Endometrial microvascular endothelial cells (primary cell): ENCODE measurements around the gene SFMBT2. TPM values are rescaled to one million over a fixed set of nuclear protein-coding genes. Genes with fewer than 3 reads are reported as not detected.

Experiments used
- in situ Hi-C: cut with HindIII; loops from 2 replicates; pipeline ENCODE4 v1.10.0; 2017; ENCODE audit warnings: low sequenced_read_pairs, low pct_unique_long_range_greater_than_20kb; ENCODE audit errors: inconsistent ontology term
- total RNA-seq: library from RNA; depleted of rRNA; stranded (reverse); fragments of >200 nt; gene quantifications from one replicate; pipeline ENCODE4 v1.2.3, GENCODE V29; 2015; ENCODE audit errors: inconsistent ontology term

The SFMBT2 gene
- total RNA-seq, 1 donor from 2014 or later: 1.2 TPM

DNA sequence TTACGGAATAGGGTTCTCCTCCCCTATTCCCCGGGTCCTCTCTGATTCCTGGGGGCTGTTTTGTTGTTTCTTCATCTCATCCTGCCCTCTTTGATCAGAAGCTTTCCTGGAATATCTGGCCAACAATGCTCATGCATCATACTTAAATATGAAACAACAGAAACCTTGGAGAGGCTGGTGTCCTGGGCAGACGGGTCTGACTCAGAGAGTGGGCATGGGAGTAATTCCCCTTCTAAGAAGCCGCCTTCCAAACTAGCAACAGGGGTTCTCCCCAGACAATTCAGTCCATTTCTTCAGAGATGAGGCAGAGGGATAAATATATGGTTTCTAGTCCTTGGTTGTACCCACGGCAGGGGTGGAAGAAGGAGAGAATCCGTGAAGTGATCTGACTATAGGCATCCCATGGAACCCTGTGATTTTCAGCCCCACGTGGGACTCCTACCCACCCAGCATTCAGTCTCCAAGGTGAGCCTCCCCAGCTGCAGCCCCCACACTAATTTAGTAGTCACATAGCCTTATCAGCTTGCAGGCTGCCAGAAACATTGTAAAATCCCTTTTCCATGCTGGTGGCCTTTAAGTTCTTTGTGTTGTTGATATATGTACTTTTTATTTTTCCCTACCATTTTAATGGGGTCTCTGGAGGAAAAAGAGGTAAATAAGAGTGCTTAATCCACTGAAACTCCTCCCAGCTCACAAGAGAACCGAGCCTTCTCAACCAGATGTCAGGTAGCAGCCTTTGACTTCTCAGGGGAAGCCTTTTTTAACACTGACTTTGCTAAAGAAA is 119.2 kb downstream of the SFMBT2 start:
- in situ Hi-C loops: no loop called here

DNA sequence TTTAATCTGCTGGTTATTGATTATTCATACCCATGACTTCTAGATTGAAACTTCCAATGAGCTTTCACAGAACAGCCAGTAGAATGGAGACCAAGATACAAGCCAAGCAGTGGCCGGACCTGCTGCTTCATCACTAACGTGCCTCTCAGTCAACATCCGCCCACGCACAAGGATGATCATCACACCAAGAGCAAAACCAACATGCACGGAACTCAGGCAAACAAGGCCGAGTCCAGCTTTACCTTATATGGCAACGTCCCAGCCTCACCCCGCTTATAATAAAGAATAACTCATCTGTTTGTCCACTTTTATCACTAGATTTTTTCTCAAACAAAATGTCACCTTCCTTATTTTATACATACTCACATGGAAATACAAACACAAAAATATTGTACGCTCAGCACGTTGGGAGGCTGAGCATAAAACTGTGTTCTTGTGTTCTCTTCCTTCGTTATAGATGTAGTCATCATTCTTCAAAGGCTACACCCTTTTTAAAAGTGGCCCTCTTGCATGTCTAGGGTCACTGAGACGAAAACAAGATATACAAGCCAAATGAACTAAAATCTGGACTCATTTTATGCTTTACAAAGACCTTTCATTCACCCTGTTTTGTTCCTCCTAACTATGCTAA is 122.7 kb downstream of the SFMBT2 start:
- in situ Hi-C loops: no loop called here

DNA sequence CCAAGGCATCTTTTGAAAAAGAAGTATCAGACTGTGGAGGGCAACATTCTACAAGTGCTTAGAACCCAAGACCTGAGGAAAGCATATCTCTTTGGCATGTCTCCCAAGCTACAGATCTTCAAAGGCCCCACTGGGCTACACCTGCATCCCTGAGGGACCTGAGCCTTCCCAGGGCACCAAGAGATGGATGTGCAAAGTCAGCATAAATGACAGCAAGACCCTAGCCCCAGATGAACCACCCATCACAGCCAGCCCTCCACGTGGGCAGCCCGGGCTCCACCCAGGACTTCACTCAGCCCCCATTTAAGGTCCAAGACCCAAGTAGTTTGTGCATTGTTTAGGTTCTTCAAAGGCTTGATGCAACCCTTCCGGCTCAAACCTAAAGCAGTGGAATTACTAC is 123.5 kb downstream of the SFMBT2 start:
- in situ Hi-C loops: no loop called here

DNA sequence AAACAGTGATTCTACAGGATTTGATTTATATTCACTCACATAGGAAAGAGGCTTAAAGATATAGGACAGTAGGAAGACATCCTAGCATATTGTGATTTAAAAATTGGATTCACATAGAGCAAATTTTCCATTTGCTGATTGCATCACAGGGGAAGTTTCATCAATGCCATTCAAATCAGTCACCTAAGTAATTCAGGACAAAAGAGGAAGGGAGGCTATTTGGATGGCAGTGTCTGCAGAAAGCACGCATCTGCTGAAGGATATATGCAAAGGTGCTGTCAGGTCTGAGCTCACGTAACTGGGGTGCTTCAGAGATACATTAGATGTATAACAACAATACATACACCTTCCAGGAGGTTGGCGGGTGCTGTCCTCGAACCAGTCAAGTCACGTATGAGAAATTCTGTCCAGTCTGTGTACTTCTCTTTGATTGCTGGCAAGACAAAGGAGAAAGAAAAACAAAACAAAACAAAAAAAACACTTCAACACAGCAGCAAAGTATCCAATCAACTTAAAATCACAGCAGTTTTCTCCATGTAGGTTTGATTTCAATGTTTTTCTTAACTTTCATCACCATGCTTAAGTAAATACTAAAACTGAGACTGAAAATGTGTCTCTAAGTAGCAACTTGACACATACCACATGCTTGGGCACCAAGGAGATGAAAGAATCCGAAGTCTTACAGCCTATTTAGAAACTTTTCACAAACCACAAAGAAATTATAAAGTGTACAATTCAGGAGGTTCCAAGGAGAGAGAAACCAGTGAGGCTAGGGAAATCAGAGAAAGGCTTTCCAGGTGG is 125.1 kb downstream of the SFMBT2 start:
- in situ Hi-C loops: no loop called here

DNA sequence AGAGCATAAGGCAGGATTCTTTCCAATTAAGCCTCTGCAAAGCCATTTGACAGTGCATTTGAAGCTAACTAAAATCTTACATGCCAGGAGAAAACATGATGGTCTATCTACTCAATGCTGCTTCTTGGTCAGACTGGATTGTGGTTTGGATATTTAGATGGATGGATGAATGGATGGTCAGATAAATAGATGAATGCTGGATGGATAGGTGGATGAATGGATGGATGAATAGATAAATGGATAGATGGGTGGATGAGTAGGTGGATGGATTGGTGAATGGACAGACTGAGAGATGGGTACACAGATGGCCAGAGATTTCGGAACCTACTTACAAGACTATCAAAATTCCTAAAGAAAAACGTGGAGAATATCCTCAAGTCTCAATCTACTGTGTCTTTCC is 127.6 kb downstream of the SFMBT2 start:
- in situ Hi-C loops: no loop called here

DNA sequence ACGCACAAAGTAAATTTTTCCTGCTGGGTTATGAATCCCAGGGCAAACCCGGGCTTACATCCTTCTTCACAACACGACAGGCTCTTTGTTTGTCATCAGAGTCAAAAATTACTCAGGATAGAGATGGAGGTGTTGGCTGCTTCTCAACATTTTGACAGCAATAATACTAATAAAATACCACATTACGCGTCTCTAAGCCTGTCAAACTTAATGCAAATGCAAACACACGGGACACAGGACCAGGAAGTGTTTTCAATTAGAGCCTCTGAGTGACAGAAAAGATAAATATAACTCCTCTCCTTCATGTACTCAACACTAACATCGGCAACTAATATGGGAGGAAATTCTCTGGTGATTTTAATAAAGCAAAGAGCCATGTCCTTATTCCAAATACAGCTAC is 128.4 kb downstream of the SFMBT2 start:
- in situ Hi-C loops: no loop called here

DNA sequence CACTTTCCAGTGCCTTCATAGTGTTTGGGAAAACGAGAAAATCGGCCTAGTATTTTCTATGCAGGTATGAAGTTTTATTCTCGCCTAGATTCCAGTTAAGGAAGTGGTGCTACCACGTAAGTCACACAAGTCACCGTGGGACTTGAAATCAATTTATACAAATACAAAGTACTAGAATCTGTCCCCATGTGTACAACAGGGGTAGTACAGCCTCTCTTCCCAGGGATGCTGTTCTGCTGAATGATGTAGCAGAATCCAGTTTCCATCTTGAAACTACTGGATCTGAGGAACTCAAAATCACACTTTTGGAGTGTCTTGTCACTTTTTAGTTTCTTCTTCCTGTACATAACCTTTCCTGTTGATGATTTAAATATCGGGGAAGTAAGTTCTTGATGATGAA is 129.4 kb downstream of the SFMBT2 start:
- in situ Hi-C loops: no loop called here

DNA sequence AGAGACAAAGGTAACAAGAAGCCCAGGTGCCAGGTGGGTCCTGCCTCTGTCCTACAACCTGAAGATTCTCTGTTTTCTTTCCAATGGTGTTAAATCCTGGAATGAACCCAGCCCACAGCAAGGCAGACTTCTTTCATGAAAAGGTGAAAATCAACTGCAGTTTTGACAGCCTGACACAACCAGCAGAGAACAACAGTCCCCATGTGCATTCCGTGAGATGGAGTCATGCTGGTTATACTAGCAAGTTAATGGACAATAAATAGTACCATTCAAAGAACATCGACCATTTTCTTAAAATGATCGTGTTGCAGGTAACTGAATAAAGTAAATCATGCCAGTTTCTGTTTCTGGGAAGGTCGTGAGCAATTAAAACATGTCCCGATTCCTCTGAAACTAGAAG is 131.5 kb downstream of the SFMBT2 start:
- in situ Hi-C loops: no loop called here

DNA sequence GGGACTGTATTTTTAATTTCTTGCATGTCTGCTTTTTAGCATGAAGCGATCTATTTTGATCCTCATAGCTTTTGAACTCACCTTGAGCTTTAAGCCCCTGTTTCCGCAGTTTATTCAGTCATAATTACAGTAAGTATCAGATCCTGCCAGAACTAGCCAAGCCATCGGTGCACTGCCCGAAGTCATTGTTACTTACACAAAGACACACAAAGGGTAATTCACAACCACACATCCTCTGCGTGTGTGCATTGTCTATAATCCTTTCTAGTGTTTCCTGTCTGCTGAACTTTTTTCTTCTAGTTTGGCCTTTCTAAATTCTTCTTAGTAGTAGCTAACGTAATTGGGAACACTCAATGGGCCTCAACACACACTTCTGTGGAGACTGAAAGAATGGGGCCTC is 133.0 kb downstream of the SFMBT2 start:
- in situ Hi-C loops: no loop called here

DNA sequence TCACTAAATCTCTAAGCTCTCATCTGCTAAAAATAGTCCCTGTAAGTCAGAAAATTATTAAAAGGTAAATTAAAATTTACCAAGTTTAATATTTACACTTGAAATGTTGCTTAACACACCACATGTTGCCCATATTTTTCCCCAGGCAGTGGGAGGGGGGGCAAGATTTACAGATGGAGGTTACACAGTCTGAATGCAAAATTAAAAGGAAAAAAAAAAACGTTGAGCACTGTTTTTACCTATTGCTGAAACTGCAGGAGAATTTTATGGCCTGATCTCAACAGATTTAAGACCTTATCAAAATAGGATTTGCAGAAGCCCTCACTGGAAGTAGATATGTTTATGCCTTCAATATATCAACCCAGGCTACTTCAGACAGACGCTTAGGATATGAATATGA is 133.4 kb downstream of the SFMBT2 start:
- in situ Hi-C loops: no loop called here

DNA sequence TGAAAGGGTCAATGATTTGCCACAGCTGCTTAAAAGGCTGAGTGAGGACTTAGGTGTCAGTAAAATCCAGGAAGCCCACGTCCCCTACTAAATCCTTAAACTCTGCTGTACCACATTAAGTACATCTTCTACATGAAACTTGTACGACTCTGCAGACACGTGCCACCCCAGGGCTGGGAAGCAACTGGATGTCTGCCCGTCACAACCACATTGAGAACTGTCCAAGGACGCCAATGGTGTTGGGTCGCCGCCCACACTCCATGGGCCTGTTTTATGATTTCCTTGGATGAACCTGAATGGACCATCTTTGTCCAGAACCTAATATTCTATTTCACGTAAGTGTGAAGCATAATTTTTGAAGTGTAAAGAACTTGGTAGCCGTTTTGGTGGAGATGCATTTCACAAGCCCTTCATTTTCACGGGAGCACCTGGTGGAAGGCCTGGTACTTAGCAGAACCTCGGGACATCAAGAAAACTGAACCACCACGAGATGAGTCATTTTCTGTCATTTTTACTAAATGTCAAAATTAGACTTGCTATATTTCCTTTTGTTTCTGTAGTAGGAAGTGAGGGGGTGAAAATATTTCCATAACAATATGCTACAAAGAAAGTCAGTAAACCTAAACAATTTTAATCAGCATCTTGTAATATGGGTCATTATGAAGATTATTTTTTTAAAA is 134.9 kb downstream of the SFMBT2 start:
- in situ Hi-C loops: no loop called here

DNA sequence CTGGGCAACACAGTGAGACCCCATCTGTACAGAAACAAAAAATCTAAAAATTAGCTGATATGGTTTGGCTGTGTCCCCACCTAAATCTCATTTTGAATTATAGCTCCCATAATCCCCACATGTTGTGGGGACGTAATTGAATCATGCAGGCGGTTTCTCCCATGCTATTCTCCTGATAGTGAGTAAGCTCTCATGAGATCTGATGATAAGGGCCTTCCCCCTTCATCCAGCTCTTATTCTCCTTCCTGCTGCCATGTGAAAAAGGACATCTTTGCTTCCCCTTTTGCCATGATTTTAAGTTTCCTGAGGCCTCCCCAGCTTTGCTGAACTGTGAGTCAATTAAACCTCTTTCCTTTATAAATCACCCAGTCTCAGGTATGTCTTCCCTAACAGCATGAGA is 136.5 kb downstream of the SFMBT2 start:
- in situ Hi-C loops: no loop called here

DNA sequence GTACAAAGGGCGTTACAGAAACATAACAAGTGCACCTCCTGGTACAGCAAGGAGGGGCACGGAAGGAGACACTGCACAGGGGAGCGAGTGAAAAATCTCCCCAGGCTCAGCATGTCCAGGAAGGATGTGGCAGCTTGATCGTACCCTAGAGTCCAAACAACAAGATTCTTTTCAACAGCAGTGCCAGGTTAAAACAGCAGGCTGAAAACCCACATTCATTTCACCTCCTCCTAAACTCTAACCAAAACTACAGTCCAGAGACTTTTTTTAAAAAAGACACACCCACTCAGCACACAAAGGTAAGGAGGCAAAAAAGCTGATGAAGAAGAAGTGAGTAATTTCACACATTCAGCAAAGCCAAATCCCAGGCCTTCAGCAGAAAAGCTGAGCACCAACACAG is 138.8 kb downstream of the SFMBT2 start:
- in situ Hi-C loops: no loop called here

DNA sequence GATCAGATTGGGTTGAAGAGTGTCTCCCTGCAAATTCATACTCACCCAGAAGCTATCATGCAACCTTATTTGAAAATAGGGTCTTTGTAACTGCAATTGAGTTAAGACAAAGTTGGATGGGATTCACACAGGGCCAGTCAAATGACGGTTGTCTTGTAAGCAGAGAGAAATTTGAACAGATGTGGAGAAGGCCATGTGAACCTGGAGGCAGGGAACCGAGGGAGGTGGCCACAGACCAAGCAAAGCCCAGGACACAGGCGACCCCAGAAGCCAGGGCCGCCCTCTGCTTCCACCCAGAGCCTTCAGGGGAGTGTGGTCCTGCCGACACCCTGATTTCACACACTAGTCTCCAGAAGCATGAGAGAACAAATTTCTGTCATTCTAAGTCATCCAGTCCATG is 140.8 kb downstream of the SFMBT2 start:
- in situ Hi-C loops: no loop called here

DNA sequence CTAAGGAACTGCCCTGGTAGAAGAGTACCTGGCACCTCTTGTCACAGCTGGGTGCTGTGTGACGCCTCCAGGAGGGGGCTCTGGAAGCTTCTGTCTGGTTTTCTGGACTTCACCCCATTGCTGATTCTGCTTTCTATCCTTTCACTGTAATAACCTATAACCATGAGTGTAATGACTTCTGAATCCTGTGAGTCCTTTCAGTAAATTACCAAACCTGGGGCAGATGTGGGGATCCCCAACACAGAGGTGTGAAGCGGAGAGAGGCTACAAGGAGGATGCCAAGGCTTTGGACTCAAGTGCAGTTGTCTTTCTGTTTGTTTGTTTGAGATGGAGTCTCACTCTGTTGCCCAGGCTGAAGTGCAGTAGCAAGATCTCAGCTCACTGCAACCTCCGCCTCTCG is 143.7 kb downstream of the SFMBT2 start:
- in situ Hi-C loops: no loop called here

DNA sequence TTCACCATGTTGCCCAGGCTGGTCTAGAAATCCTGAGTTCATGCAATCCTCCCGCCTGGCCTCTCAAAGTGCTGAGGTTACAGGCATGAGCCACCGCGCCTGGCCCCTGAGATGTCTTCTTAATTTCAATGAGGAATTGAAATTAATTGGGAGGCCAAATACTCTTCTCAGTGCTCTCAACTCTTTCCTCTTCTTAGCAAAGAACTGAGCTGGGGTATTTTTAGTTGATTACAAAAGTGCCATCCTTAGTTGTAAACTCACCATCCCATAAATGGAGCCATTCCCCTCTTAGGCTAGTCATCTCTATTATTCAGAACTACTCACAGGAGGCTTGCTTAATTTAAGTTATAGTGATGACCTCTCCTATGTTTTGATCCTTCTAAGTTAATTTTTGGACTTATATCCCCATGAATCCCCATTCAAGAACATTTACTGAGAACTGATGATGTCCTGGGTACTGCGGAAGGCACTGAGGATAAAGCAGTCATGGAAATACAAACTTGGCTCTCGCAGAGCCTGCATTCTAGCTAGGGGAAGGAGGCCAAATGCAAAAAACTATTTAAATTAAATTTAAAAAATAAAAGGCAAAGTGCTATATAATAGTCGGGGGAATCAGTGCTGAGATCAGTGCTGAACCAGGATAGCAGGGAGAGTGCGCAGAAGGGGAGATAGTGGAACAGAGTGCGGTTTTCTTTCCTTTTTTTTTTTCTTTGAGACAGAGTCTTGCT is 145.3 kb downstream of the SFMBT2 start:
- in situ Hi-C loops: no loop called here

DNA sequence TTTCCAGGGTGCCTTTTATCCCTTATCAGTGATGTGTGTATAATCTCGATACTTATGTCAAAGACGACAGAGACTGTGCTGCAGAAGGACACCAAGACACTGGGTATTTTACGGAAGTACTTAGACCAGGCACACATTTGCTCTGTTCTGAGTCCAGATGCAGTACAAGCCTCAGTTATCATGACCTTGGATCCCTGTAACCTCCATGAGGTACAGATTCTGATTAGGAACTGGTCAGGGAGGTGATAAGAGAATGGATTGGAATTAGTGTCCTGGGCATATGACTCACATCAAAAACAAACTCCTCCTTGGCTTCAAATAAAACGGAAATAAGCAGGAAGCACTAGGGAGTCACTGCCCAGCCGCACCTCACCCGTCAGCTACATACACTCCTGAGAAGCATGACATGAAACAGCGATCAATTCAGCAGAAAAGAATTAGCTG is 146.5 kb downstream of the SFMBT2 start:
- in situ Hi-C loops: no loop called here

DNA sequence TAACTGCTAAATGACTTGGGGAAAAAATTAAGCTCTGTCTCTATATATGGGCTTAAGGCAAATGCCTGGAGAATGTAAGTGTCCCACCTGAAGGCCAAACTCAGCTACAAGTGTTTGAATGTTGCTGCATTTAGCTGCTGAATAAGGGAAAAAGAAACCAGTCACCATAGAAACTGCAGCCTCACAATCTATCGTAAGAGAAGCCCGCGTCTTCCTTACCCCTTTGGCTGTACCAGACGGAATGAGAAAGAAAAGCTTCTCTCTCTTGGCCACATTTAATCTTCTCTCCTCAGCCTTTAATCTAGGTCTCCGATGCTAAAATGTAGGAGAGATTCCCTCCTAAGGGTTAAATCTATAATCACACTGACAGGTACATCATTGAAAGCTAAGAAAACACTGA is 147.2 kb downstream of the SFMBT2 start:
- in situ Hi-C loops: no loop called here

DNA sequence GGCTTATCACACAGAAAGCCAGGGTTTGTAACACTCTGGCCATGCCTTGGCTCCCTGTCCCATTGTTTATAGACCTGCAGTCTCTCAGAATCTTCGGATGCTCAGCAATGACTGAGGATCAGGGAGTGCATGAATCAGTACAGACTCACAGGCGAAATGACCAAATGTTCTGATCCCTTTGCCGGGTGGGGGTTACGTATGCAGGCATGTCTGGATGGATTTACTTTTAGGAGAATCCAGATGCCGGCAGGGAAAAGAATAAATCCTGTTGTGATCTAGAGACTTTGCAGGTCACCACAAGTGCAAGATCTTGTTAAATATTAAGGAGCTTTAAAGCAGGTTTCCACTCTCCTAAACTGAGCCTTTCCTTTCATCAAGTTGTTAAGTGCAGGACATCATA is 149.5 kb downstream of the SFMBT2 start:
- in situ Hi-C loops: no loop called here
